KMS-11 (cell line): Measurements from ENCODE around the gene ANO10.

Experiments
- H2AFZ ChIP-seq: fragments of 200-600 bp; sonication (generic); 2 replicates; pipeline ENCODE4 v1.6.1; 2016; ENCODE audit warnings: antibody characterized with exemption, mixed run types, low read depth
- H3K27ac ChIP-seq: fragments of 200-600 bp; sonication (generic); 2 replicates; pipeline ENCODE4 v1.6.1; 2016; ENCODE audit warnings: mild to moderate bottlenecking, mixed run types
- H3K27me3 ChIP-seq: fragments of 200-600 bp; sonication (generic); 2 replicates; pipeline ENCODE4 v1.6.1; 2017; ENCODE audit warnings: mild to moderate bottlenecking, low read depth, mixed run types, moderate library complexity; ENCODE audit not compliant: insufficient read depth
- H3K36me3 ChIP-seq: fragments of 200-600 bp; sonication (generic); 2 replicates; pipeline ENCODE4 v1.6.1; 2017; ENCODE audit warnings: mild to moderate bottlenecking, mixed run types; ENCODE audit not compliant: insufficient read depth
- H3K4me1 ChIP-seq: fragments of 200-600 bp; sonication (generic); 2 replicates; pipeline ENCODE4 v1.6.1; 2016; ENCODE audit warnings: mild to moderate bottlenecking, low read depth, mixed run types; ENCODE audit not compliant: poor library complexity, severe bottlenecking
- H3K4me2 ChIP-seq: fragments of 200-600 bp; sonication (generic); 2 replicates; pipeline ENCODE4 v1.7.0; 2016; ENCODE audit warnings: mild to moderate bottlenecking, mixed run types
- H3K4me3 ChIP-seq: fragments of 200-600 bp; sonication (generic); IDR thresholded peaks from 2 replicates; pipeline ENCODE4 v1.6.1; 2017; ENCODE audit warnings: low read depth, low read length, mixed read lengths; ENCODE audit not compliant: insufficient read depth
- H3K79me2 ChIP-seq: fragments of 200-600 bp; sonication (generic); 2 replicates; pipeline ENCODE4 v1.6.1; 2016; ENCODE audit warnings: low read depth, mixed run types; ENCODE audit not compliant: insufficient read depth
- H3K9ac ChIP-seq: fragments of 200-600 bp; sonication (generic); 2 replicates; pipeline ENCODE4 v1.6.1; 2016; ENCODE audit warnings: mild to moderate bottlenecking, mixed run types
- H4K20me1 ChIP-seq: fragments of 200-600 bp; sonication (generic); 2 replicates; pipeline ENCODE4 v1.6.1; 2016; ENCODE audit warnings: mild to moderate bottlenecking, mixed run types; ENCODE audit not compliant: insufficient read depth
- CTCF ChIP-seq: fragments of 200-600 bp; sonication (generic); conservative IDR thresholded peaks from 2 replicates; pipeline ENCODE4 v1.6.1; 2017; ENCODE audit warnings: low read depth, mild to moderate bottlenecking, antibody characterized with exemption, low read length, moderate library complexity, mixed read lengths

Gene ANO10

GRCh38 chr3:43348350-43348749 lies 273.5 kb downstream of the ANO10 start:
- no peak overlapping the region for H2AFZ ChIP-seq
- no peak overlapping the region for H3K27ac ChIP-seq
- TF ChIP-seq CTCF: no peak
- H3K4me1 ChIP-seq: peaks cover 17% of the 10 kb centered on the region
- no peaks in the 10 kb centered on the region for H3K79me2 ChIP-seq
- no peak overlapping the region for H3K9ac ChIP-seq
- no peaks in the 10 kb centered on the region for H4K20me1 ChIP-seq
- H3K4me3 ChIP-seq: no peak overlapping the region
- H3K36me3 ChIP-seq: no peaks in the 10 kb centered on the region
- no peaks in the 10 kb centered on the region for H3K27me3 ChIP-seq
- no peak overlapping the region for H3K4me2 ChIP-seq

- Histone ChIP-seq H3K4me2 (no peak overlapping the region), H3K9ac (no peak overlapping the region), H3K4me3 (no peak overlapping the region), H2AFZ (no peak overlapping the region), H3K36me3 (no peaks in the 10 kb centered on the region), H3K4me1 (peaks cover 17% of the 10 kb centered on the region), H4K20me1 (no peaks in the 10 kb centered on the region), H3K27ac (no peak overlapping the region), H3K27me3 (no peaks in the 10 kb centered on the region), H3K79me2 (no peaks in the 10 kb centered on the region)
- TF ChIP-seq CTCF: no peak
Measured at GRCh38 chr3:43347774-43348173, 274.0 kb downstream of the ANO10 start.

- TF ChIP-seq CTCF: no peak
Measured at GRCh38 chr3:43346978-43347749, 274.6 kb downstream of the ANO10 start.

GRCh38 chr3:43345877-43346276 lies 275.9 kb downstream of the ANO10 start:
- 0 out of 2 replicates have a peak, but pooled peaks cover 3% of the 10 kb centered on the region for H3K36me3 ChIP-seq
- no peak overlapping the region for H3K4me3 ChIP-seq
- H3K27me3 ChIP-seq: no peaks in the 10 kb centered on the region
- peaks cover 17% of the 10 kb centered on the region for H3K4me1 ChIP-seq
- H3K9ac ChIP-seq: no peak overlapping the region
- H3K79me2 ChIP-seq: no peaks in the 10 kb centered on the region
- H4K20me1 ChIP-seq: no peaks in the 10 kb centered on the region
- H3K4me2 ChIP-seq: no peak overlapping the region
- no peak overlapping the region for H3K27ac ChIP-seq
- no peak overlapping the region for H2AFZ ChIP-seq
- TF ChIP-seq CTCF: no peak

More at GRCh38 chr3:43346978-43347749, 274.6 kb downstream of the ANO10 start:
- Histone ChIP-seq H2AFZ (no peak overlapping the region), H3K79me2 (no peaks in the 10 kb centered on the region), H3K27me3 (no peaks in the 10 kb centered on the region), H3K36me3 (0 out of 2 replicates have a peak, but pooled peaks cover 3% of the 10 kb centered on the region), H3K9ac (no peak overlapping the region), H4K20me1 (no peaks in the 10 kb centered on the region), H3K4me3 (no peak overlapping the region), H3K4me1 (peaks cover 17% of the 10 kb centered on the region), H3K4me2 (peak overlapping the region; percentile 9; the same call in 1 of the 2 replicates), H3K27ac (no peak overlapping the region)
